ENCODE data around the gene PPP3CA. TPM values are rescaled to one million over a fixed set of nuclear protein-coding genes. Genes with fewer than 3 reads are reported as not detected.

Gene PPP3CA
- polyA plus RNA-seq, 1 donor (not counting 4 experiments of a cell fraction or from before 2014, with no cell fraction given) = 43.3 TPM

GRCh38 chr4:100977274-100977673 lies 370.1 kb downstream of the PPP3CA start:
- Histone ChIP-seq H4K20me1 (ENCODE audit: control insufficient read depth, extremely low read depth, insufficient read depth, low read length) (no peaks in the 10 kb centered on the region), H3K9ac (ENCODE audit: control insufficient read depth, extremely low read depth, insufficient read depth, low read length) (no peak overlapping the region), H3K4me3 (ENCODE audit: control insufficient read depth in 2 of 3, extremely low read depth in 1 of 3, insufficient read depth in 2 of 3, low read depth in 1 of 3, low read length in 3 of 3) (no peak overlapping the region), H3K9me1 (ENCODE audit: control insufficient read depth, extremely low read depth, insufficient read depth, low read length) (no peaks in the 10 kb centered on the region), H3K27me3 (ENCODE audit: control insufficient read depth, extremely low read depth, insufficient read depth, low read length) (no peaks in the 10 kb centered on the region), H3K9me3 (ENCODE audit: control insufficient read depth, low read depth, low read length) (no peaks in the 10 kb centered on the region), H3K79me2 (ENCODE audit: control insufficient read depth, insufficient read depth, low read length) (no peaks in the 10 kb centered on the region), H3K36me3 (ENCODE audit: control insufficient read depth in 2 of 2, extremely low read depth in 1 of 2, insufficient read depth in 2 of 2, low read length in 2 of 2) (no peaks in the 10 kb centered on the region), H3K4me1 (ENCODE audit: control insufficient read depth, extremely low read depth, insufficient read depth, low read length) (peaks cover 3% of the 10 kb centered on the region), H2AFZ (ENCODE audit: control insufficient read depth, low read length) (no peak overlapping the region), H3K4me2 (ENCODE audit: control insufficient read depth, extremely low read depth, insufficient read depth, low read depth, low read length) (no peak overlapping the region), H3K27ac (ENCODE audit: control insufficient read depth, insufficient read depth, low read length) (no peak overlapping the region)
- DNase-seq (ENCODE audit: low read depth, low spot score) (no peak), FAIRE-seq (no peak)
- no peak for TF ChIP-seq EZH2 (IDR thresholded peaks at IDR 0.05; ENCODE audit: low read length)
- TF ChIP-seq, protein P1, sequence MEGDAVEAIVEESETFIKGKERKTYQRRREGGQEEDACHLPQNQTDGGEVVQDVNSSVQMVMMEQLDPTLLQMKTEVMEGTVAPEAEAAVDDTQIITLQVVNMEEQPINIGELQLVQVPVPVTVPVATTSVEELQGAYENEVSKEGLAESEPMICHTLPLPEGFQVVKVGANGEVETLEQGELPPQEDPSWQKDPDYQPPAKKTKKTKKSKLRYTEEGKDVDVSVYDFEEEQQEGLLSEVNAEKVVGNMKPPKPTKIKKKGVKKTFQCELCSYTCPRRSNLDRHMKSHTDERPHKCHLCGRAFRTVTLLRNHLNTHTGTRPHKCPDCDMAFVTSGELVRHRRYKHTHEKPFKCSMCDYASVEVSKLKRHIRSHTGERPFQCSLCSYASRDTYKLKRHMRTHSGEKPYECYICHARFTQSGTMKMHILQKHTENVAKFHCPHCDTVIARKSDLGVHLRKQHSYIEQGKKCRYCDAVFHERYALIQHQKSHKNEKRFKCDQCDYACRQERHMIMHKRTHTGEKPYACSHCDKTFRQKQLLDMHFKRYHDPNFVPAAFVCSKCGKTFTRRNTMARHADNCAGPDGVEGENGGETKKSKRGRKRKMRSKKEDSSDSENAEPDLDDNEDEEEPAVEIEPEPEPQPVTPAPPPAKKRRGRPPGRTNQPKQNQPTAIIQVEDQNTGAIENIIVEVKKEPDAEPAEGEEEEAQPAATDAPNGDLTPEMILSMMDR (optimal IDR thresholded peaks at IDR 0.05 in 1 of 3, IDR thresholded peaks at IDR 0.05 in 1 of 3, conservative IDR thresholded peaks at IDR 0.05 in 1 of 3; ENCODE audit: extremely low read depth in 1 of 3, insufficient read depth in 2 of 3, low read length in 3 of 3) = no peak
- dilution Hi-C loops (cut with MboI; ENCODE audit: extremely low pct_ligation_motif_present, low sequenced_read_pairs) = no loop called here

Small RNA genes within 50 kb of the gene (small RNA-seq; reads per million reads assigned to genes)
- gene MIR1255A (ENCODE audit: insufficient read length in 3 of 3, low read depth in 3 of 3, low replicate concordance in 1 of 3) (0.27 to 4.0 (median 1.5) reads per million in 3 experiments), gene MIR8066 (ENCODE audit: insufficient read length in 3 of 3, low read depth in 3 of 3, low replicate concordance in 1 of 3) (0 reads per million in 3 experiments)
